ENCODE measurements around the gene UBA6. TPM values are rescaled to one million over a fixed set of nuclear protein-coding genes. Genes with fewer than 3 reads are reported as not detected.

UBA6 gene
- total RNA-seq, 1 donor from 2014 or later = 141 TPM

- Mint-ChIP-seq H3K27me3 (ENCODE audit: low read depth, unreplicated experiment) (no peaks in the 10 kb centered on the region), H3K4me3 (ENCODE audit: unreplicated experiment) (peak overlapping the region; percentile 58), H3K27ac (ENCODE audit: unreplicated experiment) (peak overlapping the region; percentile 98), H3K9me3 (ENCODE audit: unreplicated experiment) (peaks cover 7% of the 10 kb centered on the region), H3K4me1 (ENCODE audit: low read depth, unreplicated experiment) (peaks cover 27% of the 10 kb centered on the region), H3K36me3 (ENCODE audit: low read depth, unreplicated experiment) (peaks cover 16% of the 10 kb centered on the region)
- no peaks in the 10 kb centered on the region for H3K36me3 ChIP-seq (ENCODE audit: insufficient read depth, low read length)
- H2AFZ ChIP-seq (ENCODE audit: low read depth, low read length) = no peak overlapping the region
- H3K9ac ChIP-seq (ENCODE audit: low read length) = peak overlapping the region; percentile 43
- no peak for TF ChIP-seq CTCF (IDR thresholded peaks at IDR 0.05; ENCODE audit: insufficient read depth, low read depth, low read length)
- TF ChIP-seq EZH2 (IDR thresholded peaks at IDR 0.05; ENCODE audit: insufficient read depth, low read length) = no peak
- H3K27me3 ChIP-seq (ENCODE audit: insufficient read depth, low read length) = no peaks in the 10 kb centered on the region
- DNase-seq (ENCODE audit: low read depth) = peak; percentile 90
- peak overlapping the region; percentile 65 for H3K4me2 ChIP-seq (ENCODE audit: low read length)
- no peaks in the 10 kb centered on the region for H4K20me1 ChIP-seq (ENCODE audit: insufficient read depth, low read length)
- peak overlapping the region; percentile 73 for H3K27ac ChIP-seq (ENCODE audit: low read depth, low read length)
- no peaks in the 10 kb centered on the region for H3K79me2 ChIP-seq (ENCODE audit: insufficient read depth, low read length)
- H3K4me3 ChIP-seq (ENCODE audit: insufficient read depth, low read depth, low read length) = peak overlapping the region; percentile 15
- peak; percentile 5 for FAIRE-seq
- no peaks in the 10 kb centered on the region for H3K9me3 ChIP-seq (ENCODE audit: insufficient read depth, low read depth, low read length)
- peaks cover 19% of the 10 kb centered on the region for H3K4me1 ChIP-seq (ENCODE audit: insufficient read depth, low read length)
These were observed 26.3 kb upstream of the UBA6 start for GRCh38 chr4:67727124-67727850.

GRCh38 chr4:67725981-67726380 lies 25.0 kb upstream of the UBA6 start:
- peaks cover 25% of the 10 kb centered on the region for H3K4me1 ChIP-seq (ENCODE audit: insufficient read depth, low read length)
- no peak overlapping the region for H3K4me3 ChIP-seq (ENCODE audit: insufficient read depth, low read depth, low read length)
- DNase-seq (ENCODE audit: low read depth) (peak; percentile 90), FAIRE-seq (peak; percentile 93)
- H3K27ac ChIP-seq (ENCODE audit: low read depth, low read length) = peak overlapping the region; percentile 38
- no peaks in the 10 kb centered on the region for H4K20me1 ChIP-seq (ENCODE audit: insufficient read depth, low read length)
- H3K36me3 ChIP-seq (ENCODE audit: insufficient read depth, low read length) = peaks cover under 1% of the 10 kb centered on the region
- no peak for TF ChIP-seq CTCF (IDR thresholded peaks at IDR 0.05; ENCODE audit: insufficient read depth, low read depth, low read length)
- TF ChIP-seq EZH2 (IDR thresholded peaks at IDR 0.05; ENCODE audit: insufficient read depth, low read length) = no peak
- Mint-ChIP-seq H3K27me3 (ENCODE audit: low read depth, unreplicated experiment) (no peaks in the 10 kb centered on the region), H3K36me3 (ENCODE audit: low read depth, unreplicated experiment) (peaks cover 12% of the 10 kb centered on the region), H3K4me3 (ENCODE audit: unreplicated experiment) (no peak overlapping the region), H3K4me1 (ENCODE audit: low read depth, unreplicated experiment) (peaks cover 35% of the 10 kb centered on the region), H3K9me3 (ENCODE audit: unreplicated experiment) (peaks cover 4% of the 10 kb centered on the region), H3K27ac (ENCODE audit: unreplicated experiment) (peak overlapping the region; percentile 16)
- no peak overlapping the region for H3K9ac ChIP-seq (ENCODE audit: low read length)
- H3K27me3 ChIP-seq (ENCODE audit: insufficient read depth, low read length) = no peaks in the 10 kb centered on the region
- peak overlapping the region; percentile 41 for H3K4me2 ChIP-seq (ENCODE audit: low read length)
- H3K79me2 ChIP-seq (ENCODE audit: insufficient read depth, low read length) = no peaks in the 10 kb centered on the region
- no peaks in the 10 kb centered on the region for H3K9me3 ChIP-seq (ENCODE audit: insufficient read depth, low read depth, low read length)
- no peak overlapping the region for H2AFZ ChIP-seq (ENCODE audit: low read depth, low read length)

- Histone ChIP-seq H3K4me2 (ENCODE audit: low read length) (no peak overlapping the region), H3K36me3 (ENCODE audit: insufficient read depth, low read length) (peaks cover 3% of the 10 kb centered on the region), H3K9ac (ENCODE audit: low read length) (no peak overlapping the region), H3K27ac (ENCODE audit: low read depth, low read length) (no peak overlapping the region), H3K4me3 (ENCODE audit: insufficient read depth, low read depth, low read length) (no peak overlapping the region), H4K20me1 (ENCODE audit: insufficient read depth, low read length) (no peaks in the 10 kb centered on the region), H3K4me1 (ENCODE audit: insufficient read depth, low read length) (peaks cover 27% of the 10 kb centered on the region), H2AFZ (ENCODE audit: low read depth, low read length) (no peak overlapping the region), H3K9me3 (ENCODE audit: insufficient read depth, low read depth, low read length) (no peaks in the 10 kb centered on the region), H3K27me3 (ENCODE audit: insufficient read depth, low read length) (no peaks in the 10 kb centered on the region), H3K79me2 (ENCODE audit: insufficient read depth, low read length) (no peaks in the 10 kb centered on the region)
- FAIRE-seq = no peak
- no peak for TF ChIP-seq EZH2 (IDR thresholded peaks at IDR 0.05; ENCODE audit: insufficient read depth, low read length)
- no peak for TF ChIP-seq CTCF (IDR thresholded peaks at IDR 0.05; ENCODE audit: insufficient read depth, low read depth, low read length)
- Mint-ChIP-seq H3K4me3 (ENCODE audit: unreplicated experiment) (no peak overlapping the region), H3K27ac (ENCODE audit: unreplicated experiment) (no peak overlapping the region), H3K27me3 (ENCODE audit: low read depth, unreplicated experiment) (no peaks in the 10 kb centered on the region), H3K4me1 (ENCODE audit: low read depth, unreplicated experiment) (peaks cover 35% of the 10 kb centered on the region), H3K9me3 (ENCODE audit: unreplicated experiment) (no peaks in the 10 kb centered on the region), H3K36me3 (ENCODE audit: low read depth, unreplicated experiment) (peaks cover 13% of the 10 kb centered on the region)
- peak; percentile 65 for DNase-seq (ENCODE audit: low read depth)
These were observed 24.2 kb upstream of the UBA6 start for GRCh38 chr4:67725132-67725531.

All from astrocyte (in vitro differentiated cells and primary cell).